ENCODE measurements around the gene PDIK1L. TPM values are rescaled to one million over a fixed set of nuclear protein-coding genes. Genes with fewer than 3 reads are reported as not detected.
"Not testable (repeated sequence)": the region's sequence is repeated elsewhere in the genome, so short reads cannot be mapped to it uniquely, and the experiment has no call there.

PDIK1L gene
- total RNA-seq, 3 donors from 2014 or later, result 9.2 to 17.3 (median 9.3) TPM

- Histone ChIP-seq H3K36me3 (no peaks in the 10 kb centered on the region), H3K27ac (no peak overlapping the region), H3K4me1 (no peaks in the 10 kb centered on the region)
These were observed 16.8 kb upstream of the PDIK1L start for GRCh38 chr1:26094677-26095383.

DNA sequence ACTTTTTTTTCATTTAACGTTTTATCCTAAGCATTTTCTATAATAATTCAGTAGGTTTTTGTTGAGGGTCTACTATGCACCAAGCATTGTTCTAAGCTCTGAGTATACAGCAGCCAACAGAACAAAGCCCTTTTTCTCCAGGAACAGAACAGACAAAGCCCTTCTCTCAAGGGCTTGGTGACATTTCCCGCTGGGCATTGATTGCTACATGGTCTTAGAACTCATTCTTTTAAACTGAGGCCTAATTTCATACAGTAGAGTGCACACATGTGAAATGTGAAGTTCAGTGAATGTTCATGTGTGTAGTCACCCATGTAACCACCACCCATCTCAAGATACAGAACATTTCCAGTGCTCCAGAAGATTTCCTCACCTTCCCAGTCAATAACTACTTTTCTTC, 15.2 kb upstream of the PDIK1L start:
- intact Hi-C loops (cut with DNase I; ENCODE audit: low total_unique reads), result loop anchor here (2.0 kb wide), 1 partner anchor 44 kb away; no protein-coding TSS in a partner anchor
- H3K27me3 ChIP-seq, result no peaks in the 10 kb centered on the region
- no peaks in the 10 kb centered on the region for H3K9me3 ChIP-seq
- no peak overlapping the region for H3K4me3 ChIP-seq
- H3K36me3 ChIP-seq, result no peaks in the 10 kb centered on the region
- TF ChIP-seq, protein P1, sequence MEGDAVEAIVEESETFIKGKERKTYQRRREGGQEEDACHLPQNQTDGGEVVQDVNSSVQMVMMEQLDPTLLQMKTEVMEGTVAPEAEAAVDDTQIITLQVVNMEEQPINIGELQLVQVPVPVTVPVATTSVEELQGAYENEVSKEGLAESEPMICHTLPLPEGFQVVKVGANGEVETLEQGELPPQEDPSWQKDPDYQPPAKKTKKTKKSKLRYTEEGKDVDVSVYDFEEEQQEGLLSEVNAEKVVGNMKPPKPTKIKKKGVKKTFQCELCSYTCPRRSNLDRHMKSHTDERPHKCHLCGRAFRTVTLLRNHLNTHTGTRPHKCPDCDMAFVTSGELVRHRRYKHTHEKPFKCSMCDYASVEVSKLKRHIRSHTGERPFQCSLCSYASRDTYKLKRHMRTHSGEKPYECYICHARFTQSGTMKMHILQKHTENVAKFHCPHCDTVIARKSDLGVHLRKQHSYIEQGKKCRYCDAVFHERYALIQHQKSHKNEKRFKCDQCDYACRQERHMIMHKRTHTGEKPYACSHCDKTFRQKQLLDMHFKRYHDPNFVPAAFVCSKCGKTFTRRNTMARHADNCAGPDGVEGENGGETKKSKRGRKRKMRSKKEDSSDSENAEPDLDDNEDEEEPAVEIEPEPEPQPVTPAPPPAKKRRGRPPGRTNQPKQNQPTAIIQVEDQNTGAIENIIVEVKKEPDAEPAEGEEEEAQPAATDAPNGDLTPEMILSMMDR (IDR thresholded peaks at IDR 0.05), result no peak
- no peak for TF ChIP-seq POLR2A (IDR thresholded peaks at IDR 0.05)
- TF ChIP-seq POLR2AphosphoS5 (IDR thresholded peaks at IDR 0.05), result no peak
- H3K27ac ChIP-seq, result no peak overlapping the region
- no peak for DNase-seq (ENCODE audit: low spot score in 2 of 2)
- H3K4me1 ChIP-seq, result no peaks in the 10 kb centered on the region

More at GRCh38 chr1:26094677-26095383, 16.8 kb upstream of the PDIK1L start:
- intact Hi-C loops (cut with DNase I; ENCODE audit: low total_unique reads), result no loop called here
- peak in 2 of 3 donors; percentile 23 to 62 for TF ChIP-seq POLR2AphosphoS5 (IDR thresholded peaks at IDR 0.05)
- TF ChIP-seq, protein P1 (IDR thresholded peaks at IDR 0.05), result no peak
- no peak for TF ChIP-seq POLR2A (IDR thresholded peaks at IDR 0.05)
- DNase-seq (ENCODE audit: low spot score in 2 of 2), result no peak
- Histone ChIP-seq H3K4me3 (no peak overlapping the region), H3K27me3 (no peaks in the 10 kb centered on the region), H3K9me3 (no peaks in the 10 kb centered on the region)

DNA sequence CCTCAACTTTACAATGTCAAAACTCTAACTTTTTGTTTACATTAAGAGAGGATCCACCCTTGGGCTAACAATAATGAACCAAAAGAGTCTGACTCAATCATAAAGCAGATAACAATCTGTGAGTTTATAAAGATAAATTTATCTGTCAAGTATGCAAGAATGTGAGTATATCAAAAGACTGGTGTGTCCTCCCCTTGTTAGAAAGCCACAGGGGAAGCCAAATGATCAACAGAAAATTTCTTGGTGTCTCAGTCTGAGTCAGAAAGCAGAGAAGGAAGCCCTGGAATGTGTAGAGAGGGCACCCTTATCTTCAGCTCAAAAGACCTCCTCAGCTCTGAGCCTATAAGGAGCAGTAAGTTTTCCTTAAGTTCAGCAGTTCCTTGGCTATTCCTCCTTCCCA, 13.9 kb upstream of the PDIK1L start:
- H3K4me3 ChIP-seq, result no peak overlapping the region
- no peak for DNase-seq (ENCODE audit: low spot score in 2 of 2)
- no peak overlapping the region for H3K27ac ChIP-seq
- H3K4me1 ChIP-seq, result no peaks in the 10 kb centered on the region
- H3K27me3 ChIP-seq, result no peaks in the 10 kb centered on the region
- no peaks in the 10 kb centered on the region for H3K36me3 ChIP-seq
- TF ChIP-seq POLR2AphosphoS5 (IDR thresholded peaks at IDR 0.05), result no peak
- H3K9me3 ChIP-seq, result no peaks in the 10 kb centered on the region
- intact Hi-C loops (cut with DNase I; ENCODE audit: low total_unique reads), result loop anchor here (2.0 kb wide), 1 partner anchor 45 kb away; no protein-coding TSS in a partner anchor

DNA sequence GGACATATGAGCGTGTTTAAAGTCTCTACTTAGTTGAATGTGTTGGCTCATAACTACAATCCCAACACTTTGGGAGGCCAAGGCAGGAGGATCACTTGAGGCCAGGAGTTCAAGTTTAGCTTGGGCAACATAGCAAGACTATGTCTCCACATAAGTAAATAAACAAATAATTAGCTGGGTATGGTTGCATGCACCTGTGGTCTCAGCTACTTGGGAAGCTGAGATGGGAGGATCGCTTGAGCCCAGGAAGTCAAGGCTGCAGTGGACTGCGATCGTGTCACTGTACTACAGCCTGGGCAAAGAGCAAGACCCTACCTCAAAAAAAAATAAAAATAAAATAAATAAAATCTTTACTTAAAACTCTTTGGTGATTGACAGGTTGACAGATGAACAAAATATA, 13.0 kb upstream of the PDIK1L start:
- H3K4me1 ChIP-seq, result no peaks in the 10 kb centered on the region
- no peak overlapping the region for H3K4me3 ChIP-seq
- DNase-seq (ENCODE audit: low spot score in 2 of 2), result no peak
- H3K36me3 ChIP-seq, result no peaks in the 10 kb centered on the region
- H3K9me3 ChIP-seq, result no peaks in the 10 kb centered on the region
- no peak for TF ChIP-seq POLR2A (IDR thresholded peaks at IDR 0.05)
- TF ChIP-seq POLR2AphosphoS5 (IDR thresholded peaks at IDR 0.05), result no peak
- TF ChIP-seq, protein P1 (IDR thresholded peaks at IDR 0.05), result no peak
- intact Hi-C loops (cut with DNase I; ENCODE audit: low total_unique reads), result no loop called here
- H3K27ac ChIP-seq, result no peak overlapping the region
- no peaks in the 10 kb centered on the region for H3K27me3 ChIP-seq

DNA sequence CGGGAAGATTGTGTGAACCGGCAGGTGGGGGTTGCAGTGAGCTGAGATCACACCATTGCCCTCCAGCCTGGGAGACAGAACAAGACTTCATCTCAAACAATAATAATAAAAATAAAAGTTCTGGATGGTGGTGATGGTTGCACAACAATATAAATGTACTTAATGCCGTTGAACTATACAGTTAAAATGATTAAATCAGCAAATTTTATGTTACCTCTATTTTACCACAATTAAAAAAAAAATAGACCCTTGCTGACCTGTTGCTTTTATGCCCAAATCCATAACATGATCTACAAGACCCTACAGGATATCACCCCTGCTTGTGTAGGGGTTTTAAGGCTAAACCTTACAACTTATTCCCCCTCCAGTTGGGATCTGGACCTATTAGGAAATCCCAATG, 11.8 kb upstream of the PDIK1L start:
- Histone ChIP-seq H3K36me3 (no peaks in the 10 kb centered on the region), H3K4me1 (no peaks in the 10 kb centered on the region), H3K9me3 (no peaks in the 10 kb centered on the region), H3K27me3 (no peaks in the 10 kb centered on the region), H3K27ac (no peak overlapping the region), H3K4me3 (no peak overlapping the region)
- intact Hi-C loops (cut with DNase I; ENCODE audit: low total_unique reads), result loop anchor here (10.0 kb wide), 1 partner anchor 55 kb away; the partner anchor contains the start of gene FAM110D
- DNase-seq (ENCODE audit: low spot score in 2 of 2), result no peak
- TF ChIP-seq POLR2A (IDR thresholded peaks at IDR 0.05) (no peak), POLR2AphosphoS5 (IDR thresholded peaks at IDR 0.05) (no peak)
- TF ChIP-seq, protein P1 (IDR thresholded peaks at IDR 0.05), result no peak

DNA sequence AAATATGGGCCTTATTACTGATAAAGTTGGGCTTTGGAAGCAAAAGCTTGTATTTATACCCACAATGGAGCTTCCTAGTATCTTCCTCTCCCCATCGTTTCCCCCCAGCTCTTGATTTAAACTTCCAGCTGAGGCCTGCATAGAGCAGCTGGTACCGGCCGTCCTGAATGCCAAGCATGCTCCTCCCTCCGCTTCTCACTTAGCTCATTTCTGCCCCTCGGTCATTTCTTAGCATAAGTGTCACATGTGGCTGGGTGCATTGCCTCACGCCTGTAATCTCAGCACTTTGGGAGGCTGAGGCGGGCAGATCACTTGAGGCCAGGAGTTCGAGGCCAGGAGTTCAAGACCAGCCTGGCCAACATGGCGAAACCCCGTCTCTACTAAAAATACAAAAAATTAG, 11.4 kb upstream of the PDIK1L start:
- H3K27me3 ChIP-seq; H3K4me1 ChIP-seq; H3K4me3 ChIP-seq; H3K36me3 ChIP-seq; H3K9me3 ChIP-seq; DNase-seq (ENCODE audit: low spot score in 2 of 2); H3K27ac ChIP-seq: not testable (repeated sequence)
- intact Hi-C loops (cut with DNase I; ENCODE audit: low total_unique reads), result loop anchor here (10.0 kb wide), 1 partner anchor 55 kb away; the partner anchor contains the start of gene FAM110D

Data from breast epithelium (tissue), 4 donors.